ENCODE results near the gene HNF1B. TPM values are rescaled to one million over a fixed set of nuclear protein-coding genes. Genes with fewer than 3 reads are reported as not detected.

Gene HNF1B
- total and polyA plus RNA-seq, 12 donors, result not detected

- Histone ChIP-seq H3K4me1 (no peaks in the 10 kb centered on the region), H3K9me3 (peaks cover 0 to 7% (median 0%) of the 10 kb centered on the region in 11 donors), H3K27ac (no peak overlapping the region), H3K4me3 (no peak overlapping the region), H3K27me3 (peaks cover 0 to 12% (median 4%) of the 10 kb centered on the region in 7 donors), H3K36me3 (no peaks in the 10 kb centered on the region)
- no peak for DNase-seq
- ATAC-seq, result no peak
- intact Hi-C loops (cut with DNase I), result no loop called here
- 83 to 85% methylated on average over 10 of the region's 10 CpGs for WGBS, 2 donors
- no peak for TF ChIP-seq CTCF (IDR thresholded peaks at IDR 0.05)
These were observed 45.4 kb downstream of the HNF1B start for GRCh38 chr17:37699285-37699973.

- intact Hi-C loops (cut with DNase I), result no loop called here
- TF ChIP-seq CTCF (IDR thresholded peaks at IDR 0.05), result no peak
- WGBS, 2 donors, result 86 to 89% methylated on average over 4 of the region's 4 CpGs
These were observed 46.0 kb downstream of the HNF1B start for GRCh38 chr17:37698911-37699255.

DNA sequence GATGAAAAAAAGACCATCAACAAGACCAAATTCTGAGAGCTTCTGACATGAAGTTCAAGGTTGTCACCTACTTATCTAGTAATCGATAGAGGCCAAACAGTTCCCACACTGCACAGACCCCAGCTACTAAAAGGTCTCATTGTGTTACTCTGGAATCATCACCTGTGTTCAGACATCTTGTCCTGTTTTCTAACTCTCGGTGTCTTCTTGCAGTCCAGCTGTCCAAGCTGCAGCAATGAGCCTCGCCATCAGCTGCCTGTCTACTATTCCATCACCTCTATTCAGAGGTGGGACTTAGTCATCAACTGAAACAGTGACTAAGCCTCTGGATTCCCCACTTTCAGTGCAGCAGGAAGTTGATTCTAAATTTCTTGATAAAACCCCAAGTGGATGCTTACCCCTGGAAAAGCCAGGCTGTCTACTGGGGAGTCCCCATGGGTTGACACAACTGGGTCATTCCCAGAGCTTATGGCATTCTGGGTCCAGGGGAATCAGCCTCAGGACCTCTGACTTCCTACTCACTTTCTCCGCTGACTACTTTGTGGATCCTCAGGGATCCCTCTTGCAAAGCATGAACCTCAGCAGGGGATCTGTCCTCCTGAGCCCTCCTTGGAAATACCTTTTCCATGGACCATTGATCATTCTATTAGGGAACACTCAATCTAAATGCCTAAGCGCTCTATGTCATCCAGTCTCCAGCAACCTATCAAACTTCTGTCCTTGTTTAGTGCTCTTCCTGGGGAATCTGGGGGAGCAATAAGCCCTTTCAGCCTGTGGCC lies 46.5 kb downstream of the HNF1B start:
- 80 to 83% methylated on average over 5 of the region's 5 CpGs for WGBS, 2 donors

More at GRCh38 chr17:37698911-37699255, 46.0 kb downstream of the HNF1B start:
- DNase-seq (no peak), ATAC-seq (no peak)
- peaks cover 0 to 7% (median 0%) of the 10 kb centered on the region in 11 donors for H3K9me3 ChIP-seq
- no peaks in the 10 kb centered on the region for H3K4me1 ChIP-seq
- no peak overlapping the region for H3K4me3 ChIP-seq
- no peaks in the 10 kb centered on the region for H3K36me3 ChIP-seq
- no peak overlapping the region for H3K27ac ChIP-seq
- H3K27me3 ChIP-seq, result peaks cover 0 to 12% (median 4%) of the 10 kb centered on the region in 7 donors

More for the DNA sequence above, 46.5 kb downstream of the HNF1B start:
- H3K9me3 ChIP-seq, result peaks cover 0 to 7% (median 0%) of the 10 kb centered on the region in 11 donors
- DNase-seq, result no peak
- no peak overlapping the region for H3K27ac ChIP-seq
- TF ChIP-seq CTCF (IDR thresholded peaks at IDR 0.05), result no peak
- H3K27me3 ChIP-seq, result peaks cover 0 to 12% (median 4%) of the 10 kb centered on the region in 7 donors
- ATAC-seq, result no peak
- intact Hi-C loops (cut with DNase I), result no loop called here
- no peak overlapping the region for H3K4me3 ChIP-seq
- no peaks in the 10 kb centered on the region for H3K4me1 ChIP-seq
- H3K36me3 ChIP-seq, result no peaks in the 10 kb centered on the region
